ENCODE data around the gene FOXJ1. TPM values are rescaled to one million over a fixed set of nuclear protein-coding genes. Genes with fewer than 3 reads are reported as not detected.

FOXJ1 gene
- total RNA-seq, 4 donors from 2014 or later = not detected

- DNase-seq (ENCODE audit: low spot score in 2 of 2) = no peak
- Histone ChIP-seq H3K4me3 (no peak overlapping the region), H3K27ac (peak overlapping the region in 2 of 4 donors; percentile 65 to 77), H3K4me1 (peaks cover 0 to 38% (median 4%) of the 10 kb centered on the region in 4 donors), H3K27me3 (no peaks in the 10 kb centered on the region), H3K9me3 (no peaks in the 10 kb centered on the region), H3K36me3 (no peaks in the 10 kb centered on the region)
- WGBS, 2 donors = 38 to 52% methylated on average over 10 of the region's 10 CpGs
- TF ChIP-seq EP300 (IDR thresholded peaks at IDR 0.05) = no peak
- no peak for TF ChIP-seq CTCF (IDR thresholded peaks at IDR 0.05)
- no peak for TF ChIP-seq POLR2A (IDR thresholded peaks at IDR 0.05)
These were observed 25.9 kb upstream of the FOXJ1 start for GRCh38 chr17:76166906-76167305.

- TF ChIP-seq EP300 (IDR thresholded peaks at IDR 0.05) (peak in 1 of 2 donors; percentile 36), POLR2A (IDR thresholded peaks at IDR 0.05) (no peak)
- no peaks in the 10 kb centered on the region for H3K27me3 ChIP-seq
- WGBS, 2 donors = 42 to 54% methylated on average over 7 of the region's 7 CpGs
- DNase-seq (ENCODE audit: low spot score in 2 of 2) = no peak
- H3K4me3 ChIP-seq = no peak overlapping the region
- H3K4me1 ChIP-seq = peaks cover 0 to 38% (median 4%) of the 10 kb centered on the region in 4 donors
- H3K27ac ChIP-seq = peak overlapping the region in 2 of 4 donors; percentile 65 to 77
- H3K36me3 ChIP-seq = no peaks in the 10 kb centered on the region
- H3K9me3 ChIP-seq = no peaks in the 10 kb centered on the region
These were observed 25.1 kb upstream of the FOXJ1 start for GRCh38 chr17:76166168-76166567.

- DNase-seq (ENCODE audit: low spot score in 2 of 2) = no peak
- H3K4me1 ChIP-seq = peaks cover 0 to 38% (median 4%) of the 10 kb centered on the region in 4 donors
- H3K4me3 ChIP-seq = no peak overlapping the region
- H3K36me3 ChIP-seq = peaks cover 0 to under 1% (median 0%) of the 10 kb centered on the region in 3 donors
- no peaks in the 10 kb centered on the region for H3K9me3 ChIP-seq
- H3K27ac ChIP-seq = peak overlapping the region in 2 of 4 donors; percentile 54 to 65
- WGBS, 2 donors = 43 to 48% methylated on average over 2 of the region's 2 CpGs
- H3K27me3 ChIP-seq = no peaks in the 10 kb centered on the region
- TF ChIP-seq EP300 (IDR thresholded peaks at IDR 0.05) = no peak
- TF ChIP-seq CTCF (IDR thresholded peaks at IDR 0.05) = no peak
- no peak for TF ChIP-seq POLR2A (IDR thresholded peaks at IDR 0.05)
These were observed 23.3 kb upstream of the FOXJ1 start for GRCh38 chr17:76164331-76164730.

- no peaks in the 10 kb centered on the region for H3K9me3 ChIP-seq
- H3K36me3 ChIP-seq = peaks cover 0 to 4% (median 0%) of the 10 kb centered on the region in 3 donors
- DNase-seq (ENCODE audit: low spot score in 2 of 2) = no peak
- no peaks in the 10 kb centered on the region for H3K27me3 ChIP-seq
- WGBS, 2 donors = 76 to 77% methylated on average over 4 of the region's 4 CpGs
- H3K4me3 ChIP-seq = no peak overlapping the region
- peak overlapping the region in 2 of 4 donors; percentile 54 to 65 for H3K27ac ChIP-seq
- H3K4me1 ChIP-seq = peaks cover 0 to 38% (median 4%) of the 10 kb centered on the region in 4 donors
- TF ChIP-seq POLR2A (IDR thresholded peaks at IDR 0.05) = no peak
- no peak for TF ChIP-seq EP300 (IDR thresholded peaks at IDR 0.05)
- TF ChIP-seq CTCF (IDR thresholded peaks at IDR 0.05) = no peak
These were observed 22.9 kb upstream of the FOXJ1 start for GRCh38 chr17:76163919-76164318.

- Histone ChIP-seq H3K36me3 (peaks cover 0 to 17% (median 0%) of the 10 kb centered on the region in 3 donors), H3K4me3 (no peak overlapping the region), H3K4me1 (peaks cover 0 to 33% (median 1%) of the 10 kb centered on the region in 4 donors), H3K27me3 (no peaks in the 10 kb centered on the region), H3K9me3 (no peaks in the 10 kb centered on the region), H3K27ac (peak overlapping the region in 2 of 4 donors; percentile 11 to 53)
- TF ChIP-seq EP300 (IDR thresholded peaks at IDR 0.05) (no peak), CTCF (IDR thresholded peaks at IDR 0.05) (no peak), POLR2A (IDR thresholded peaks at IDR 0.05) (no peak)
- DNase-seq (ENCODE audit: low spot score in 2 of 2) = no peak
- 83 to 85% methylated on average over 20 of the region's 20 CpGs for WGBS, 2 donors
These were observed 20.7 kb upstream of the FOXJ1 start for GRCh38 chr17:76161619-76162266.

Measured in tibial nerve (tissue), 4 donors.